A172 (cell line): ENCODE results near the gene PDP2. TPM values are rescaled to one million over a fixed set of nuclear protein-coding genes. Genes with fewer than 3 reads are reported as not detected.

Source experiments
- DNase-seq: peaks from one replicate; pipeline ENCODE4 v3.0.0-alpha.2; 2015; ENCODE audit warnings: low spot score
- total RNA-seq: library from RNA; depleted of rRNA; stranded (reverse); fragments of >200 nt; shearing (Covaris generic); gene quantifications from 2 replicates; pipeline ENCODE4 v1.2.3, GENCODE V29; 2014; rRNA removed

The PDP2 gene
- total RNA-seq, 1 experiment from 2014 or later, result 16.7 TPM

DNA sequence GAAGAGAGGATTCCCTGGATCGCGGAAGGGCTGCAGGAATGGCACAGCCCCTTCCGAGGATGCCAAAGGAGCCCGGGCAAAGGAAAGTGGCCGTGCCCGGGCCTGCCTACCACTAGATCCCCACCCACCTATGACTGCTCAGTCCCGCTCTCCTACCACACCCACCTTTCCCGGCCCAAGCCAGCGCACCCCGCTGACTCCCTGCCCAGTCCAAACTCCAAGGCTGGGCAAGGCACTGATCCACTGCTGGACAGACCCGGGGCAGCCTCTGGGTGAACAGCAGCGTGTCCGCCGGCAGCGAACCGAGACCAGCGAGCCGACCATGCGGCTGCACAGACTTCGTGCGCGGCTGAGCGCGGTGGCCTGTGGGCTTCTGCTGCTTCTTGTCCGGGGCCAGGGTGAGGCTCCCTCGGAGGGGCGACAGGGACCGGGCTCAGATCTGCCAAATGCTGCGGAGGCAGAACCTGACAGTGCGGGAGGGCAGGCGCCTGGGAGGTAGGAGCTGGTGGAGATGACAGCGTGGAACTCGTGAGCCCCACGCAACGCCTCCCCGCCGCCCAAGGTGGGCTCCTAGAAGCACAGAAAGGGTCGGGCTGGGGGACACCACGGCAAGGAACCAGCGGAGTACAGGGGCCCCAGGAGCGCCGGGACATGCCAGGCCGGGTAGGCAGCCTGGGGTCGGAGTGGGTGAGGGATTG is 55.1 kb downstream of the PDP2 start, which contains the start of gene CES2:
Gene CES2 (plus strand): TSS at position 203 of the 698 bp plus-strand sequence. CDS start 120 bp downstream, at position 323.
- peak; percentile 47 for DNase-seq

DNA sequence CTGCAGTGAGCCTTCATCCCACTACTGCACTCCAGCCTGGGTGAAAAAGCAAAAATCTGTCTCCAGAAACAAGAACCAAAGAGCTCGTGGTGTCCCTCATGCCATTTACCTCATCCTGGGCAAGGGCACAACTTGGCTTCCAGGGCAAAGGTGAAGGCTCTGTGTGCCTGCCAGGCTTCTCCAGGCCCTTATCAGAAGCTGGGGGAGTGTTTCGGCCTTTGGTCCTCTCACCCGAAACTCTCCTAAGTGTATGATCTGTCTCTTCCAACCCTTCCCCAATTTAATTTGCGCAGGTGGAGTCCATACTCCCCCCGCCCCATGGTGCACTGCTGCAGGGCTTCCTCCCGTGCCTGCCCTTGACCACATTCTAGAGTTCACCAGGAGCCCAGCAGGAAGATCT is 56.1 kb downstream of the PDP2 start:
- DNase-seq, result no peak

DNA sequence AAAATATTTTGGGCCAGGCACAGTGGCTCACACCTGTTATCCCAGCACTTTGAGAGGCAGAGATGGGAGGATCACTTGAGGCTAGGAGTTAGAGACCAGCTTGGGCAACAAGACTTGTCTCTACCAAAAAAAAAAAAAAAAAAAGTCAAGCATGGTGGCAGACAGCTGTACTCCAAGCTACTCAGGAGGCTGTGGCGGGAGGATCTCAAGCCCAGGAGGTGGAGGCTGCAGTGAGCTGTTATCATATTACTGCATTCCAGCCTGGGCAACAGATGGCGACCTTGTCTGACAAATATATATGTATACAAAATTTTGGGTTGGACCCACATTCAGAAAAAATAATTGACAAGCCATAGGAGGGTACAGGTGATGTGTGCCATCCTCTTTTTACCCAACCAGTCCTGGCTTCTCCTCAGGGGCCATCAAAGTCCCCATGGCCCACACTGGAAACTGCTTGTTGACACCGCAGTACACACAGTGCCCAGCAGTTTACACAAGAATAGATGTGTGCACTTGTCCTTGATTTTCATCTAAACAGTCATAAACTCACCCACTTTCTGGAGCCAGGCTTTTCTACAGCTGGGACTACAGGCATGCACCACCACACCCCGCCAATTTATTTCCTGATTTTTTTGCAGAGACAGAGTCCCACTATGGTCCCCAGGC is 56.7 kb downstream of the PDP2 start:
- DNase-seq, result no peak

DNA sequence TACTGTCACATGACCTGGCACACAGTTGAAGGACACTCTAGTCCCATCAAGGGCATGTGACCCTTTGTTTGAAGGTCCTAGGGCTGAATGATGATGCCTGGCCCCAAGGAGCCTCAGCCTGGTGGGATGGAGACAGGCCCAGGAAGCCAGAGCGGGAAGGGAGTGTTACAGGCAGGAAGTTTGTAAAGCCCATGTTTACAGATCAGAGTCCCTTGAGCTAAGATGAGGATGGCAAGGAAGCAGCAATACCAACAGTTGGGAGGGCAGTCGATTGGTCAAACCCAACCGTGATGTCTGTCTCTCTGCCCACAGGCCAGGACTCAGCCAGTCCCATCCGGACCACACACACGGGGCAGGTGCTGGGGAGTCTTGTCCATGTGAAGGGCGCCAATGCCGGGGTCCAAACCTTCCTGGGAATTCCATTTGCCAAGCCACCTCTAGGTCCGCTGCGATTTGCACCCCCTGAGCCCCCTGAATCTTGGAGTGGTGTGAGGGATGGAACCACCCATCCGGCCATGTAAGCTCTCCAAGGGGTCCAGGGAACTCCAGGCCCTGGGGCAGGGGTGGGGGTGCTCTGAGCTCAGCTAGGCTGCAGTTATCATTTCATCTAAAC is 57.5 kb downstream of the PDP2 start:
- no peak for DNase-seq

DNA sequence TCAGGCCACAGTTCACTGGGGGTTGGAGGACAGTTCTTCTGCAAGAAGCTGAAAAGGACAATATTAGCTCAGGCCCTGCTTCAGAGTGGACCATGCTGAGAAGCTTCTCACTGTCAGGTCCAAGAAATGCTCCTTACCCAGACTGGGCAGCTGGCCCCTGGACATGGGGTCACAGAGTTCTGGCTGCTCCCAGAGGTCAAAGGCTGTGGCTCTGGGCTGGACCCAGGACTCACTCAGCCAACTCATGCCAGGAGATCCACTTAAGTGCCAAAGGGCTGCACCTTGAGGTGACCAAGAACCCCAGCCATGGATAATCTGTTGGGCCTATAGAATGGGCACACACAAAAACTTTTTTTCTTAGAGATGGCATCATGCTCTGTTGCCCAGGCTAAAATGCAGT is 59.1 kb downstream of the PDP2 start:
- no peak for DNase-seq

DNA sequence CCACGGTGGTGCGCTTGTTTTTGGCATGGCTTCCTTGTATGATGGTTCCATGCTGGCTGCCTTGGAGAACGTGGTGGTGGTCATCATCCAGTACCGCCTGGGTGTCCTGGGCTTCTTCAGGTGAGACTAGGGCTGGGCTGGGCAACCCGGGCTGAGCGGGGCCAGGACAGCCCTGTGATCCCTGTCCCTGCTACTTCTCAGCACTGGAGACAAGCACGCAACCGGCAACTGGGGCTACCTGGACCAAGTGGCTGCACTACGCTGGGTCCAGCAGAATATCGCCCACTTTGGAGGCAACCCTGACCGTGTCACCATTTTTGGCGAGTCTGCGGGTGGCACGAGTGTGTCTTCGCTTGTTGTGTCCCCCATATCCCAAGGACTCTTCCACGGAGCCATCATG is 59.9 kb downstream of the PDP2 start:
- no peak for DNase-seq

Other genes with a start within 250 kb of the PDP2 start
- 34.8 and 35.0 TPM in 2 replicates for gene CMTM4, start 183.8 kb upstream of the PDP2 start, total RNA-seq
- gene DYNC1LI2, start 128.9 kb upstream of the PDP2 start, total RNA-seq, result 57.1 and 59.0 TPM in 2 replicates
- gene TERB1, start 78.9 kb upstream of the PDP2 start, total RNA-seq, result 0.07 TPM in 1 of 2 replicates, not detected in the other
- gene NAE1, start 49.5 kb upstream of the PDP2 start, total RNA-seq, result 103 and 137 TPM in 2 replicates
- not detected in 2 replicates for gene CA7, start 36.1 kb upstream of the PDP2 start, total RNA-seq
- not detected in 2 replicates for gene CDH16, start 38.4 kb downstream of the PDP2 start, total RNA-seq
- gene RRAD, start 45.0 kb downstream of the PDP2 start, total RNA-seq, result 1.0 and 2.8 TPM in 2 replicates
- gene CIAO2B, start 53.9 kb downstream of the PDP2 start, total RNA-seq, result 150 and 174 TPM in 2 replicates
- gene CES2, start 55.0 kb downstream of the PDP2 start, total RNA-seq, result 19.7 TPM in 2 replicates
- 0.05 and 0.17 TPM in 2 replicates for gene CES3, start 80.8 kb downstream of the PDP2 start, total RNA-seq
- not detected in 2 replicates for gene CES4A, start 108.1 kb downstream of the PDP2 start, total RNA-seq
- 72.3 and 89.4 TPM in 2 replicates for gene CBFB, start 148.6 kb downstream of the PDP2 start, total RNA-seq
- gene PHAF1, start 229.4 kb downstream of the PDP2 start, total RNA-seq, result 21.7 and 26.4 TPM in 2 replicates